GM12878 (cell line): ENCODE results near the gene JMJD6. TPM values are rescaled to one million over a fixed set of nuclear protein-coding genes. Genes with fewer than 3 reads are reported as not detected.

Experiments
- ATAC-seq: fragments of 200-7000 bp; cut with Tn5 transposase; 3 replicates; pipeline ENCODE4 v1.9.1; 2020; ENCODE audit warnings: mild to moderate bottlenecking, moderate library complexity
- BruUV-seq: library from RNA; stranded (reverse); fragments of 400-500 nt; replicated peaks from 2 replicates; lab custom pipeline; 2021; lab: Mats Ljungman, UMichigan
- CTCF ChIA-PET: fragments of 300-600 bp; sonication (Branson Sonifier 250); formaldehyde crosslinking; extraction: SDS; loops from one replicate; lab custom pipeline; 2021; ENCODE audit warnings: inconsistent platforms; lab: Yijun Ruan, JAX
- POLR2A ChIA-PET: fragments of 350-600 bp; formaldehyde crosslinking; extraction: SDS; loops from one replicate; lab custom pipeline; 2021; ENCODE audit warnings: inconsistent platforms; lab: Charles Lee
- RAD21 ChIA-PET: fragments of 300-600 bp; sonication (Branson Sonifier 250); formaldehyde crosslinking; loops from one replicate; lab custom pipeline; 2023; ENCODE audit warnings: antibody characterized with exemption; ENCODE audit not compliant: unreplicated experiment; lab: Charles Lee
- SMC1A ChIA-PET: fragments of 300-600 bp; sonication (Branson Sonifier 250); formaldehyde crosslinking; loops from one replicate; lab custom pipeline; 2023; ENCODE audit not compliant: unreplicated experiment, uncharacterized antibody; lab: Charles Lee
- DNase-seq: peaks from one replicate; pipeline ENCODE4 v3.0.0-alpha.2; 2011; ENCODE audit warnings: low read depth, low spot score
- FAIRE-seq: peaks from 3 replicates; lab custom pipeline; 2011; peaks lifted over from hg19 to GRCh38; lab: Jason Lieb, UNC
- H2AFZ ChIP-seq: 2 replicates; pipeline ENCODE4 v1.6.0; 2011; ENCODE audit warnings: low read depth, low read length, control low read depth; ENCODE audit not compliant: control insufficient read depth
- H3K27ac ChIP-seq: 2 replicates; pipeline ENCODE4 v1.5.1; 2011; ENCODE audit warnings: control low read depth; ENCODE audit not compliant: control insufficient read depth, insufficient read depth
- H3K27me3 ChIP-seq, 2 experiments: replicated peaks in 1 of 2; 2 replicates each; pipeline versions ENCODE4 v1.6.0 to v1.6.1; 2011; ENCODE audit warnings: low read length in 1 of 2; ENCODE audit not compliant: control insufficient read depth in 2 of 2, insufficient read depth in 2 of 2
- H3K36me3 ChIP-seq, 2 experiments: 2 replicates each; pipeline ENCODE4 v1.5.1; 2011; ENCODE audit warnings: low read length in 1 of 2; ENCODE audit not compliant: control insufficient read depth in 2 of 2, insufficient read depth in 2 of 2
- H3K4me1 ChIP-seq: 2 replicates; pipeline ENCODE4 v1.6.1; 2011; ENCODE audit warnings: mild to moderate bottlenecking, low read length, moderate library complexity, mixed read lengths; ENCODE audit not compliant: control insufficient read depth, insufficient read depth
- H3K4me2 ChIP-seq: 2 replicates; pipeline ENCODE4 v1.6.0; 2011; ENCODE audit warnings: control low read depth; ENCODE audit not compliant: control insufficient read depth, insufficient read depth
- H3K4me3 ChIP-seq: fragments of 200-600 bp; sonication (generic); 2 replicates; pipeline ENCODE4 v1.5.1; 2016
- H3K79me2 ChIP-seq: 2 replicates; pipeline ENCODE4 v1.6.0; 2011; ENCODE audit warnings: low read length; ENCODE audit not compliant: control insufficient read depth, insufficient read depth
- H3K9ac ChIP-seq: 2 replicates; pipeline ENCODE4 v1.8.0; 2011; ENCODE audit warnings: low read length, control low read depth, mixed read lengths; ENCODE audit not compliant: control insufficient read depth, insufficient read depth
- H3K9me3 ChIP-seq: replicated peaks from 3 replicates; pipeline ENCODE4 v1.5.1; 2011; ENCODE audit warnings: mild to moderate bottlenecking, low read length; ENCODE audit not compliant: control insufficient read depth, insufficient read depth
- H4K20me1 ChIP-seq: 2 replicates; pipeline ENCODE4 v1.6.0; 2011; ENCODE audit not compliant: control insufficient read depth, insufficient read depth
- NFYA ChIP-seq: IDR thresholded peaks from 2 replicates; pipeline ENCODE4 v1.6.1; 2011; ENCODE audit warnings: low read depth, mild to moderate bottlenecking, low read length, improper control_type of control experiment, borderline replicate concordance
- POLR2A ChIP-seq: IDR thresholded peaks from 2 replicates; pipeline ENCODE4 v1.6.1; 2011; ENCODE audit warnings: low read depth, mild to moderate bottlenecking, low read length
- SPI1 ChIP-seq: IDR thresholded peaks from 2 replicates; pipeline ENCODE4 v1.6.1; 2011; ENCODE audit warnings: low read depth, mild to moderate bottlenecking, low read length, moderate library complexity, borderline replicate concordance; ENCODE audit not compliant: insufficient read depth
- TCF7 ChIP-seq: IDR thresholded peaks from 2 replicates; pipeline ENCODE4 v1.6.1; 2014; ENCODE audit warnings: antibody characterized with exemption, borderline replicate concordance
- WGBS: methylation state at CpG from one replicate; pipeline ENCODE4 v1.1.6; 2016; ENCODE audit warnings: low lambda C conversion rate; ENCODE audit not compliant: insufficient replicate concordance, insufficient coverage; ENCODE audit errors: missing lambda C conversion rate; 5-methylcytosine and 5-hydroxymethylcytosine counted together
- in situ Hi-C: fragments of 300-500 bp; cut with MboI; formaldehyde crosslinking; loops from 9 replicates; pipeline ENCODE4 v1.14.3; 2018; ENCODE audit warnings: mixed read lengths
- intact Hi-C: fragments of 100-400 bp; cut with micrococcal nuclease; formaldehyde crosslinking; loops from one replicate; pipeline ENCODE4 v1.14.2; 2022; ENCODE audit not compliant: unreplicated experiment
- polyA plus RNA-seq, 11 experiments: library from polyadenylated mRNA; depleted of rRNA in 4 of 11; unstranded in 6 of 11; stranded (reverse) in 5 of 11; fragments of >200 nt; fragmentation: Nextera tagmentation in 4 of 11; fragmentation: Illumina TruSeq in 1 of 11; extraction: Ambion mirVana in 4 of 11; extraction: Trizol in 1 of 11; gene quantifications; 1 replicate in 1 of 11; 2 replicates in 10 of 11; pipeline versions ENCODE4 v1.2.1 to v1.2.3, GENCODE V29; 2011 to 2016; ENCODE audit warnings: inconsistent platforms in 2 of 11, missing spikeins in 2 of 11, low read depth in 1 of 11
- total RNA-seq, 4 experiments: library from RNA; depleted of rRNA in 3 of 4; stranded (reverse); fragments of >200 nt in 3 of 4; fragmentation: Illumina TruSeq in 1 of 4; extraction: Trizol in 1 of 4; gene quantifications; 2 replicates each; pipeline versions ENCODE4 v1.2.1 to v1.2.3, GENCODE V29; 2013 to 2021

Gene JMJD6
- total and polyA plus RNA-seq, 10 of the 15 experiments (the other 5 are each of a cell fraction or from before 2014, with no cell fraction given): 1.2 to 36.0 (median 22.2) TPM

DNA sequence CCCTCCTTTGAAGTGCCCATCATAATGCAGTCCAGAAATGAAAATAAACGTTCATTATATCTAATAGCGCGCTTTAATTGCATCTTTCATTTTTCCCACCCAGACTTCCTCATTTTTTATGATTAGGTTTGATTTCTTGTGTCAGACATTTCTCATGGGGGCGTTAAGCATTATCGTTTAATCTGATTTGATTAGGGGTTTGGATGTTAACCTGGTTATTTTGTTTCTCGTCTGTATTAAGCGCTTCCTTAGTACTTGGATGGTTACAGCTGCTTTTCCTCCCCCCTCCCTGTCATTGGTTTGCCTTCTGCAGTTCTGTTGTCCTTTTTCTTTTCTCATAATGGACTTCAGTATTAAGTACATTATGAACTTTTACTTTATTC, 12.1 kb upstream of the JMJD6 start:
- peak overlapping the region; percentile 90 for H3K4me2 ChIP-seq
- H3K9ac ChIP-seq: peak overlapping the region; percentile 80
- H3K4me3 ChIP-seq: peak overlapping the region; percentile 92
- no peak for FAIRE-seq
- peaks cover 5 to 14% of the 10 kb centered on the region in 2 experiments for H3K36me3 ChIP-seq
- WGBS: 15% methylated on average over 7 of the region's 7 CpGs
- ATAC-seq: no peak
- H3K27me3 ChIP-seq: no peaks in the 10 kb centered on the region
- no peaks in the 10 kb centered on the region; the same call in 2 of the 3 replicates for H3K9me3 ChIP-seq
- POLR2A ChIA-PET: interaction anchor here (1.3 to 6.4 kb wide), 2 partner anchors 12 to 67 kb away, joined by 4 to 60 read pairs; partner anchors contain the start of genes JMJD6 and METTL23
- in situ Hi-C loops: no loop called here
- no peaks in the 10 kb centered on the region; the same call in 1 of the 2 replicates for H4K20me1 ChIP-seq
- TF ChIP-seq NFYA (no peak), TCF7 (no peak), POLR2A (no peak), SPI1 (peak; percentile 58; the same call in 1 of the 2 replicates)
- peak overlapping the region; percentile 91 for H3K27ac ChIP-seq
- intact Hi-C loops: loop anchor here (10.0 kb wide), 1 partner anchor 346 kb away; no protein-coding TSS in a partner anchor
- SMC1A ChIA-PET: interaction anchor here (0.6 to 2.8 kb wide), 4 partner anchors 9 to 43 kb away, joined by 3 to 10 read pairs (median 4); partner anchors contain the start of gene METTL23
- H3K4me1 ChIP-seq: no peaks in the 10 kb centered on the region; the same call in 1 of the 2 replicates
- H2AFZ ChIP-seq: peak overlapping the region; percentile 80; the same call in 1 of the 2 replicates
- peaks cover 54% of the 10 kb centered on the region for H3K79me2 ChIP-seq
- DNase-seq: no peak
- CTCF ChIA-PET: interaction anchor here (0.6 to 1.2 kb wide), 4 partner anchors 11 to 38 kb away, joined by 3 to 4 read pairs (median 4); no protein-coding TSS in a partner anchor
- RAD21 ChIA-PET: interaction anchor here (1.0 to 2.1 kb wide), 3 partner anchors 9 to 274 kb away, joined by 3 to 12 read pairs (median 4); no protein-coding TSS in a partner anchor
- BruUV-seq: TSS peak; percentile 64
